ENCODE measurements around the gene FKBP2.
A peak's percentile ranks its signal among the peaks of the same experiment; 100 is the strongest.

FKBP2 gene

GRCh38 chr11:64264371-64264852 is 23.5 kb downstream of the FKBP2 start:
- DNase-seq (ENCODE audit: low spot score) = no peak

GRCh38 chr11:64265176-64266160 is 24.6 kb downstream of the FKBP2 start:
- no peak for DNase-seq (ENCODE audit: low spot score)

- DNase-seq (ENCODE audit: low spot score) = no peak
Observed at GRCh38 chr11:64266339-64266738, 25.4 kb downstream of the FKBP2 start.

- DNase-seq (ENCODE audit: low spot score) = no peak
Observed at GRCh38 chr11:64267207-64267945, 26.5 kb downstream of the FKBP2 start.

- DNase-seq (ENCODE audit: low spot score) = peak; percentile 19
Observed at GRCh38 chr11:64268025-64268892, 27.4 kb downstream of the FKBP2 start.

- peak; percentile 60 for DNase-seq (ENCODE audit: low spot score)
Observed at GRCh38 chr11:64268893-64269539, 28.1 kb downstream of the FKBP2 start.

- peak; percentile 94 for DNase-seq (ENCODE audit: low spot score)
Observed at GRCh38 chr11:64269540-64270220, 28.8 kb downstream of the FKBP2 start.

GRCh38 chr11:64275031-64275800 is 34.3 kb downstream of the FKBP2 start:
- DNase-seq (ENCODE audit: low spot score) = no peak

GRCh38 chr11:64275841-64276240 is 34.9 kb downstream of the FKBP2 start:
- DNase-seq (ENCODE audit: low spot score) = no peak

- DNase-seq (ENCODE audit: low spot score) = peak; percentile 79
Observed at GRCh38 chr11:64276653-64277431, 35.9 kb downstream of the FKBP2 start.

GRCh38 chr11:64278576-64279190 is 37.8 kb downstream of the FKBP2 start:
- DNase-seq (ENCODE audit: low spot score) = no peak

GRCh38 chr11:64281957-64282770 is 41.3 kb downstream of the FKBP2 start:
- no peak for DNase-seq (ENCODE audit: low spot score)

GRCh38 chr11:64283092-64283491 is 42.2 kb downstream of the FKBP2 start:
- no peak for DNase-seq (ENCODE audit: low spot score)

- DNase-seq (ENCODE audit: low spot score) = peak; percentile 99
Observed at GRCh38 chr11:64284048-64284961, 43.4 kb downstream of the FKBP2 start, which contains the start of gene BAD. BAD (minus strand) TSS chr11:64284665; CDS start chr11:64284368, 297 bp downstream.

GRCh38 chr11:64284962-64285884 is 44.3 kb downstream of the FKBP2 start, which contains the start of gene GPR137:
GPR137 (plus strand) TSS chr11:64285848; CDS start chr11:64286525, 677 bp downstream.
- DNase-seq (ENCODE audit: low spot score) = peak; percentile 95

Measured in GM03348 (cell line).